Pancreas (tissue), 10 donors: ENCODE results near the gene PCDHGA1. TPM values are rescaled to one million over a fixed set of nuclear protein-coding genes. Genes with fewer than 3 reads are reported as not detected.

Experiments
- ATAC-seq, 4 donors: fragments of 200-7000 bp; cut with Tn5 transposase; one replicate each; pipeline versions ENCODE4 v1.8.0 to v1.9.1; 2020; ENCODE audit warnings: mild to moderate bottlenecking in 4 of 4, moderate library complexity in 4 of 4
- DNase-seq, 6 donors: peaks; one replicate each; pipeline ENCODE4 v3.0.0-alpha.2; 2020
- FAIRE-seq: peaks from 2 replicates; lab custom pipeline; 2012; peaks lifted over from hg19 to GRCh38; lab: Jason Lieb, UNC
- H3K27ac ChIP-seq, 4 donors: fragments of 200-600 bp; sonication (generic); 1 replicate in 3 of 4; 2 replicates in 1 of 4; pipeline versions ENCODE4 v1.5.0 to v1.8.0; 2020
- H3K27me3 ChIP-seq, 4 donors: fragments of 200-600 bp; one replicate each; pipeline ENCODE4 v1.8.0; 2021
- H3K36me3 ChIP-seq, 3 donors: fragments of 200-600 bp; sonication (generic) in 1 of 3; one replicate each; pipeline versions ENCODE4 v1.5.0 to v1.8.0; 2020 to 2021
- H3K4me1 ChIP-seq, 3 donors: fragments of 200-600 bp; one replicate each; pipeline ENCODE4 v1.8.0; 2021
- H3K4me3 ChIP-seq, 4 donors: fragments of 200-600 bp; sonication (generic) in 2 of 4; one replicate each; pipeline versions ENCODE4 v1.5.0 to v1.8.0; 2020 to 2021
- H3K9me3 ChIP-seq, 4 donors: fragments of 200-600 bp; one replicate each; pipeline ENCODE4 v1.8.0; 2021
- CTCF ChIP-seq, 4 donors: fragments of 200-600 bp; sonication (generic) in 3 of 4; IDR thresholded peaks; one replicate each; pipeline versions ENCODE4 v1.5.0 to v1.8.0; 2021; ENCODE audit warnings: antibody characterized with exemption in 4 of 4
- WGBS, 2 donors: extraction: QIAGEN DNeasy Blood & Tissue Kit; methylation state at CpG; one replicate each; pipeline ENCODE4 v1.1.7; 2013; 5-methylcytosine and 5-hydroxymethylcytosine counted together
- intact Hi-C, 3 donors: fragments of 100-400 bp; cut with DNase I; formaldehyde crosslinking; loops; one replicate each; pipeline versions ENCODE4 v1.11.1 to v1.14.2; 2022
- polyA plus RNA-seq, 2 donors: library from polyadenylated mRNA; stranded (reverse); fragments of 200-250 nt; gene quantifications; one replicate each; pipeline ENCODE4 v1.2.3, GENCODE V29; 2013
- total RNA-seq, 6 donors: library from RNA; stranded (reverse); fragmentation: NEBNext Ultra II Directional in 4 of 6; extraction: Animal tissue kit (Norgen Biotek cat#: 25700) in 4 of 6; gene quantifications; one replicate each; pipeline versions ENCODE4 v1.2.1 to v1.2.4, GENCODE V29; 2021 to 2023
- donor health status: healthy with polysubstance abuse.
- donor health status: DM: no; HTN: no; CAD: no; lungs with moderate emphysema.
- donor health status: DM: no; HTN: no; CAD: no.
- donor health status: control.
- donor health status: control.
- donor health status: Bipolar disorder and iron deficiency.
- donor health status: DM: yes; HTN: yes; CAD: no.
- donor health status: DM: no; HTN: no; CAD: no.
- donor health status: DM: no; HTN: no; CAD: no.
- donor health status: DM: yes; HTN: yes; CAD: no.

The PCDHGA1 gene
- total and polyA plus RNA-seq, 8 donors, result 0.19 to 0.67 (median 0.32) TPM

- ATAC-seq, result no peak
- no peak for DNase-seq
- peaks cover 0 to 6% (median 0%) of the 10 kb centered on the region in 3 donors for H3K4me1 ChIP-seq
- H3K27ac ChIP-seq, result no peak overlapping the region
- intact Hi-C loops, result no loop called here
- FAIRE-seq, result no peak
- no peak for TF ChIP-seq CTCF (IDR thresholded peaks at IDR 0.05)
- H3K27me3 ChIP-seq, result no peaks in the 10 kb centered on the region
- no peak overlapping the region for H3K4me3 ChIP-seq
- peaks cover 0 to 14% (median 0%) of the 10 kb centered on the region in 3 donors for H3K36me3 ChIP-seq
- no peaks in the 10 kb centered on the region for H3K9me3 ChIP-seq
- WGBS, 2 donors, result 90% methylated on average over 4 of the region's 4 CpGs
These were observed 185.8 kb downstream of the PCDHGA1 start for GRCh38 chr5:141515946-141516671.

DNA sequence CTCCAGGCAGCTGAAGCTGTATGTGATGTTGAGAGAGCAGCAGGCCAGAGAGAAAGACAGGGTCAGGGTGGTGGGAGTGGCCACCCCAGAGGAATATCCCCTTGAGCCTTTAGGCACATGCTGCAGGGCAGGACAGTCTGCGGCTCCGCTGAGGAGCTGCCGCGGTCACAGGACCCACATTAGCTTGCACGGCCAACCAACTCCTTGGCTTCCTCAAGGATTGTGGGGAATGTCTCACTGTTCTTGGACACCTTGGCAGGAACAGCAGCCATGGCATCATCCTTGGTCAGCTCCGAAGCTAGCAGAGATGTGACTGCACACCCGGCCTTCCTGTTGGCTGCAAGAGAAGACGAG, 186.3 kb downstream of the PCDHGA1 start:
- intact Hi-C loops, result no loop called here
- 87 to 91% methylated on average over 8 of the region's 8 CpGs for WGBS, 2 donors

GRCh38 chr5:141517312-141517711, 187.0 kb downstream of the PCDHGA1 start:
- no peak for TF ChIP-seq CTCF (IDR thresholded peaks at IDR 0.05)
- no peak for ATAC-seq
- Histone ChIP-seq H3K9me3 (no peaks in the 10 kb centered on the region), H3K4me1 (peaks cover 0 to 18% (median 0%) of the 10 kb centered on the region in 3 donors), H3K36me3 (peaks cover 0 to 14% (median 5%) of the 10 kb centered on the region in 3 donors), H3K27ac (no peak overlapping the region), H3K27me3 (no peaks in the 10 kb centered on the region), H3K4me3 (no peak overlapping the region)
- DNase-seq, result no peak
- WGBS, 2 donors, result 88 to 92% methylated on average over 8 of the region's 8 CpGs
- intact Hi-C loops, result no loop called here
- no peak for FAIRE-seq

More for the DNA sequence above, 186.3 kb downstream of the PCDHGA1 start:
- H3K27ac ChIP-seq, result no peak overlapping the region
- FAIRE-seq (no peak), ATAC-seq (no peak), DNase-seq (no peak)
- H3K36me3 ChIP-seq, result peaks cover 0 to 14% (median 0%) of the 10 kb centered on the region in 3 donors
- TF ChIP-seq CTCF (IDR thresholded peaks at IDR 0.05), result no peak
- peaks cover 0 to 12% (median 0%) of the 10 kb centered on the region in 3 donors for H3K4me1 ChIP-seq
- H3K9me3 ChIP-seq, result no peaks in the 10 kb centered on the region
- no peak overlapping the region for H3K4me3 ChIP-seq
- H3K27me3 ChIP-seq, result no peaks in the 10 kb centered on the region

GRCh38 chr5:141517880-141518617, 187.7 kb downstream of the PCDHGA1 start:
- Histone ChIP-seq H3K9me3 (no peaks in the 10 kb centered on the region), H3K36me3 (peaks cover 0 to 14% (median 5%) of the 10 kb centered on the region in 3 donors), H3K4me1 (peaks cover 0 to 18% (median 0%) of the 10 kb centered on the region in 3 donors), H3K27me3 (no peaks in the 10 kb centered on the region), H3K4me3 (no peak overlapping the region), H3K27ac (no peak overlapping the region)
- ATAC-seq, result no peak
- TF ChIP-seq CTCF (IDR thresholded peaks at IDR 0.05), result no peak
- DNase-seq, result no peak
- intact Hi-C loops, result no loop called here
- 87 to 90% methylated on average over 11 of the region's 11 CpGs for WGBS, 2 donors
- FAIRE-seq, result no peak
